ENCODE measurements around the gene SUMF1.

DNA sequence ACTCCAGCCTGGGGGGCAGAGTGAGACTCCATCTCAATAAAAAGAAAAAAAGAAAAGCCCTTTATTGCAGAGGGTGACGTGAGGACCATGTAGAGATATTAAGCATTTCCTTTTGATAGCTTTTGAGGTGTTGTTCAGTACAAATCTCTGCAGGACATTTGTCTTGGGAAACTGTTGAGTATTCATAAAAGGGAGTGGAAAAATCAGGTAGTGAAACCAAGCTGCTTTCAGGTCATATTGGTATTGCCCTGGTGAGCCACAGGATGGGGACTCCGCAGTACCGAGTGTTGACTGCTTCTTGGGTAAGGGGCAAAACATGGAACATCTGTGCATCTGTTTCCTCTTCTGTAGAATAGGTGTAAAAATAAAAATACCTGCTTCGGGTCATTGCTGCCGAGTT lies 36.0 kb upstream of the SUMF1 start:
- no peak for TF ChIP-seq POLR2A (IDR thresholded peaks at IDR 0.05)
- TF ChIP-seq, protein P1, sequence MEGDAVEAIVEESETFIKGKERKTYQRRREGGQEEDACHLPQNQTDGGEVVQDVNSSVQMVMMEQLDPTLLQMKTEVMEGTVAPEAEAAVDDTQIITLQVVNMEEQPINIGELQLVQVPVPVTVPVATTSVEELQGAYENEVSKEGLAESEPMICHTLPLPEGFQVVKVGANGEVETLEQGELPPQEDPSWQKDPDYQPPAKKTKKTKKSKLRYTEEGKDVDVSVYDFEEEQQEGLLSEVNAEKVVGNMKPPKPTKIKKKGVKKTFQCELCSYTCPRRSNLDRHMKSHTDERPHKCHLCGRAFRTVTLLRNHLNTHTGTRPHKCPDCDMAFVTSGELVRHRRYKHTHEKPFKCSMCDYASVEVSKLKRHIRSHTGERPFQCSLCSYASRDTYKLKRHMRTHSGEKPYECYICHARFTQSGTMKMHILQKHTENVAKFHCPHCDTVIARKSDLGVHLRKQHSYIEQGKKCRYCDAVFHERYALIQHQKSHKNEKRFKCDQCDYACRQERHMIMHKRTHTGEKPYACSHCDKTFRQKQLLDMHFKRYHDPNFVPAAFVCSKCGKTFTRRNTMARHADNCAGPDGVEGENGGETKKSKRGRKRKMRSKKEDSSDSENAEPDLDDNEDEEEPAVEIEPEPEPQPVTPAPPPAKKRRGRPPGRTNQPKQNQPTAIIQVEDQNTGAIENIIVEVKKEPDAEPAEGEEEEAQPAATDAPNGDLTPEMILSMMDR (IDR thresholded peaks at IDR 0.05) = no peak
